HS-27A (cell line): Measurements from ENCODE around the gene CDKN2A.
"Not testable (repeated sequence)": the region's sequence is repeated elsewhere in the genome, so short reads cannot be mapped to it uniquely, and the experiment has no call there.

Experiments used
- DNase-seq: peaks from one replicate; pipeline ENCODE4 v3.0.0-alpha.2; 2012; ENCODE audit warnings: low read depth, missing footprints

The CDKN2A gene

DNA sequence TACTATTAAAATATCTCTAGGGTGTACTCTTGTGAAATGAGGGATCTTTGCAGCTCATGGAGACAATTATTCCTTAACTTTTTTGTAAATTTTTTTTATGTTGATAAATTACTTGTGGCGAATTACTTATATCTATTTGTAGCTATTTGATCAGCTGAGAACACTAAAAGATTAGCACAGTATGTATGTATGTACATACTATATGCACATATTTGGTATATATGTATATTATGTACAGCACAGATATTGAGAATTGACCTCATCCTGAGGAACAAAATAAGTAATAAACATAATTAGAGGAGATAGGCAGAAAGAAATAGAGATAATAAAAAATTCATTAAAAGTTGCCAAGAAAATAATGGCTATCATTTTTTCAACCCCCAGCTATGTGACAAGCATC lies 11.8 kb downstream of the CDKN2A start:
- no peak for DNase-seq

DNA sequence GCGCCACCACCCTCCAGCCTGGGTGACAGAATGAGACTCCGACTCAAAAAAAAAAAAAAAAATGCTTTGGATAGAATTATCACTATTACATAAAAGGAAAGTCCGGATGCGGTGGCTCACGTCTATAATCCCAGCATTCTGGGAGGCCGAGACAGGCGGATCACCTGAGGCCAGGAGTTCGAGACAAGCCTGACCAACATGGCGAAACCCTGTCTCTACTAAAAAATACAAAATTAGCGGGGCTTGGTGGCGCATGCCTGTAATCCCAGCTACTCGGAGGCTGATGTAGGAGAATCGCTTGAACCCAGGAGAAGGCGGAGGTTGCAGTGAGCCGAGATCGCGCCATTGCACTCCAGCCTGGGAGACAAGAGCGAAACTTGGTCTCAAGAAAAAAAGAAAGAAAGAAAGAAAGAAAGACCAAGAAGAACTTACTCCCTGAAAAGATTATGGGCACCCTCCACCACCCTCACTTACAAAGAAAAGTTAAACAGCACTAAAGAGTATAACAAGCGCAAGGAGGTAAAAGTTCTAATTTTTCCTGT lies 17.8 kb downstream of the CDKN2A start:
- no peak for DNase-seq

DNA sequence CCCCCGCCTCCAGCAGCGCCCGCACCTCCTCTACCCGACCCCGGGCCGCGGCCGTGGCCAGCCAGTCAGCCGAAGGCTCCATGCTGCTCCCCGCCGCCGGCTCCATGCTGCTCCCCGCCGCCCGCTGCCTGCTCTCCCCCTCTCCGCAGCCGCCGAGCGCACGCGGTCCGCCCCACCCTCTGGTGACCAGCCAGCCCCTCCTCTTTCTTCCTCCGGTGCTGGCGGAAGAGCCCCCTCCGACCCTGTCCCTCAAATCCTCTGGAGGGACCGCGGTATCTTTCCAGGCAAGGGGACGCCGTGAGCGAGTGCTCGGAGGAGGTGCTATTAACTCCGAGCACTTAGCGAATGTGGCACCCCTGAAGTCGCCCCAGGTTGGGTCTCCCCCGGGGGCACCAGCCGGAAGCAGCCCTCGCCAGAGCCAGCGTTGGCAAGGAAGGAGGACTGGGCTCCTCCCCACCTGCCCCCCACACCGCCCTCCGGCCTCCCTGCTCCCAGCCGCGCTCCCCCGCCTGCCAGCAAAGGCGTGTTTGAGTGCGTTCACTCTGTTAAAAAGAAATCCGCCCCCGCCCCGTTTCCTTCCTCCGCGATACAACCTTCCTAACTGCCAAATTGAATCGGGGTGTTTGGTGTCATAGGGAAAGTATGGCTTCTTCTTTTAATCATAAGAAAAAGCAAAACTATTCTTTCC lies 19.3 kb downstream of the CDKN2A start:
- DNase-seq = no peak

DNA sequence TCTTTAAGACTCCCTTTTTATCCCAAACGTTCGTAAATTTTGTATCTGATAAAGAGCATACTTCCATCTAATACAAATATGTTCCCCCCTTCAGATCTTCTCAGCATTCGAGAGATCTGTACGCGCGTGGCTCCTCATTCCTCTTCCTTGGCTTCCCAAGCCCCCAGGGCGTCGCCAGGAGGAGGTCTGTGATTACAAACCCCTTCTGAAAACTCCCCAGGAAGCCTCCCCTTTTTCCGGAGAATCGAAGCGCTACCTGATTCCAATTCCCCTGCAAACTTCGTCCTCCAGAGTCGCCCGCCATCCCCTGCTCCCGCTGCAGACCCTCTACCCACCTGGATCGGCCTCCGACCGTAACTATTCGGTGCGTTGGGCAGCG lies 19.9 kb downstream of the CDKN2A start:
- DNase-seq = no peak

DNA sequence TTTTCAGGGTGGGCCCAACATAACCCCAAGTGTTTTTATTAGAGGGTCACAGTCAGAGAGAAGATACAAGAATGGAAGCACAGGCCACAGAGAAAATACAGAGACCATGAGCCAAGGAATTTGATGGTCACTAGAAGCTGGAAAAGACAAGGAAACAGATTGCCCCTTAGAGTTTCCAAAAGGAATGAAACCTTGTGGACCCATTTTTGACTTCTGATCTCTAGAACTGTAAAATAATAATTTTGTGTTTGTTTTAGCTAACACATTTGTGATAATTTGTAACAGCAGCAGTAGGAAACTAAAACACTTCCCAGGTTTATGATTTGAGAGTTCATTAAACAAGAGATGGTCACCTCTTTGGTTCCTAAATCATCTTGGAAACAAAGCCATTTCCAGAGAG lies 21.8 kb downstream of the CDKN2A start:
- DNase-seq = no peak

DNA sequence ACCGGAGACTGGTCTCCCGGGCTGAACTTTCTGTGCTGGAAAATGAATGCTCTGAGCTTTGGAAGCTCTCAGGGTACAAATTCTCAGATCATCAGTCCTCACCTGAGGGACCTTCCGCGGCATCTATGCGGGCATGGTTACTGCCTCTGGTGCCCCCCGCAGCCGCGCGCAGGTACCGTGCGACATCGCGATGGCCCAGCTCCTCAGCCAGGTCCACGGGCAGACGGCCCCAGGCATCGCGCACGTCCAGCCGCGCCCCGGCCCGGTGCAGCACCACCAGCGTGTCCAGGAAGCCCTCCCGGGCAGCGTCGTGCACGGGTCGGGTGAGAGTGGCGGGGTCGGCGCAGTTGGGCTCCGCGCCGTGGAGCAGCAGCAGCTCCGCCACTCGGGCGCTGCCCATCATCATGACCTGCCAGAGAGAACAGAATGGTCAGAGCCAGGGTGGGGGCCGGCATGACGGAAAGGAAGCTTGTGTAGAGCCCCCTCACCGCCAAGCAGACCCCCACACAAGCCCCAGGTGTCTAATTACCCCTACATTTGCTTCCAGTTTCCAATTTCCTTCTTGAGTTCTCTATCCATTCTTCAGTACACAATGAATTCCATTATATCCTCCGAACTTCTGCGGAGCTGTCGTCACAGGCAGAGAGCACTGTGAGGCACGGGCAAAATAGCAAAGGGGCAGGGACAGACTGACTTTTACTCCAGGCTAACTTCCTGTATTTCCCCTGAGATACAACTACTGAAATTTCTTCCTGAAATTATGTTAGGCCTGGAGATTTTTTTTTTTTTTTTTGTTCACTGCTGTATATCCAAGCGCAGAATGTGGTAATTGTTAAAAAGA lies 23.2 kb downstream of the CDKN2A start:
- no peak for DNase-seq

DNA sequence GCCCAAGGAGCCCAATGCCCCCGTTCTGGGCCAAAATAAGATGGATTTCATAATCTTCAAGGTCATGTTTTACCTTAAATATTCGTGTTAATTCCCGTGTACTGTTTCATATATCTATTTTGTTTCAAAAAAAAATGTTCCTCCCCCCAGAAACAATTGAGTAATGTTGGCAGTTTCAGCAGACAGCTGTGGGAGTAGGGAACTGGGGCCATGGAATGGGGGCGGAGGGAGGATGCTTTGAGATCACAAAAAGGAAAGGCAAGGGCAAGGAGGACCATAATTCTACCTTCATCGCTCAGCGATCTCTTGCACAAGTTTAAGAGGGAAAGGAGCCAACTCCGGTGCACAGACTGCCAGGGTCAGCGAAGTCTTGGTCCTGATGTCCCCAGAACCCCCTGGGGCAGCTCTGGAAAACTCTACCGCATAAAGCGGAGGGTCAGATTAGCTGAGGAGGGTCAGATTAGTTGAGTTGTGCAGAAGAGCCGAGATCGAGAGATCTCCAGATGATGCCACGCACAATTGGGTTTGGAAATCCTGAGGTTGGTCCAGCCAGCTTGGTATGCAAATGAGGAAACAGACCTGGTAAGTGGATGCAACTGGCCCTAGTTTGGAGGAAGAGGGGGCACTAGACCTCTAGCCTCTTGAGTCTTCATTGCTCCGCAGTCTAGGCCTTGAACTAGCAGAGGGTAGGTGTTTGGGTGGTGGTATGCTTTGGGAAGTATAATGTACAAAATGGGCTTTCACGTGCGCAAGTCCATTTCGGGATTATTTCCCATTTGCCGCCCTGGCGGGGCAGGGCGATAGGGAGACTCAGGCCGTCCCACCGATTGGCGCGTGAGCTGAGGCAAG lies 24.0 kb downstream of the CDKN2A start:
- DNase-seq = no peak

DNA sequence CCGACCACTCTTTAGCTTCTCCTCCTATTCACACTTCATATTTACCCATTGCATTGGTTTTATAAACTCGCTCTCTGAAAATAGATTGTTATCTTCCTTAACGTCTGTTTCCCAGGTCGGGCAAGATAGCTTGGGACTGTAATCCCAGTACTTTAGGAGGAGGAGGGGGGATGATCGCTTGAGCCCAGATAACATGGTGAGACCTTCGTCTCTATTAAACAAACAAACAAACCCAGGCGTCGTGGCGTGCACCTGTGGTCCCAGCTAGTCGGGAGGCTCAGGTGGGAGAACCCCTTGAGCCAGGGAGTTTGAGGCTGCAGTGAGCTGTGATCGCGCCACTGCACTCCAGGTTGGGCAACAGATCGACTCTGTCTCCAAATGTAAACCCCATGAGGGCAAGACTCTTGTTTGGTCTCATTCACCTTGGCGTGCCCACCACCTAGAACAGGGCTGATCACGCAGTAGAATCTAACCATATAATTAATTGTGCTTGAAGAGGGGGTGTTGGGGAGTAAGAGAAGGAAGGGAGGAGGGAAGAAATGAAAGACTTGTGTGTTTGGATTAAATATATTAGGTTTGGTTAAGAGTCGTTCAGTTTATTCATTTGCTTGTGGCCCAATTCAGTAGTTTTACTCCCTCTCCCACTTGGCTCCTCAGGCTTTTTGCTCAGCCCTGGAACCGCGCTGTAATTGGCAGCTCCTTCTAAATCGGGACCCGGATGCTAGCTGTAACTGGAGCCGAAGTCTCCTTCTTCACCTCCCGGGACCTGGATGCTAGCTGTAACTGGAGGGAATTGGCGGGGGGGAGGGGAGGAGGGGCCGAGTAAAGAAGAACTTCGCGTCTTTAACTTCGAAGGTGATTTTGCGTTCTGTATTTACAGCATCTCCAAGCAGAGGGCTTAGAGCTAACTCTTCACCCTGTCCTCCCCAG lies 24.9 kb downstream of the CDKN2A start:
- DNase-seq = no peak

DNA sequence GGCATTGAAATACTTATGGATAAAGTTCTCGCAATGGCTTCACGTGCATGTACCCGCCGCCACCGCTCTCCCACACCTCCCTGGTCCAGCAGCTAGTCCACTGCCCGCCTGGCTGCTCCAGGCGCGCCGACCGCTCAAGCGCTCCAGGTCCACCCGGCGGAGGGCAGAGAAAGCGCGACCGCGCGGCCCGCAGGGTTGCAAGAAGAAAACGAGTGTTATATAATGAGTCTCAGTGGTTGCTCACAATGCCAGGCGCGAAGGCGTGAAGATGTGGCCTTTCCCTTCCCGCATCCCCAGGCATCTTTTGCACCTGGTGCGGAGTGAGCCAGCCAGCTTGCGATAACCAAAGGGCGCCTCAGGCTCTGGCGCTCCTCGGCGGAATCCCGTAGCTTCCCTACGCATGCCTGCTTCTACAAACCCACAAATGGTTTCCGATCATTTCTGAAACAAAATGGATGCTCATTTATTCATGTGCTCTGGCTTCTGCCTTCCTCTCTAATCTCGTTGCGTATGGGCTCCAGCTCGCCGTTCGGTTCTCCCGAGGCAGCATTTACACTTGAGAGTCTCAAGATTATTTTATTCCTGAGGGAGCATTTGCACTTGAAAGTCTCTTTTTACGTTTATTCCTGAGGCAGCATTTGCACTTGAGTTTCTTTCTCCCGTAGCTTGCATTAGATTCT lies 25.7 kb downstream of the CDKN2A start:
- no peak for DNase-seq

DNA sequence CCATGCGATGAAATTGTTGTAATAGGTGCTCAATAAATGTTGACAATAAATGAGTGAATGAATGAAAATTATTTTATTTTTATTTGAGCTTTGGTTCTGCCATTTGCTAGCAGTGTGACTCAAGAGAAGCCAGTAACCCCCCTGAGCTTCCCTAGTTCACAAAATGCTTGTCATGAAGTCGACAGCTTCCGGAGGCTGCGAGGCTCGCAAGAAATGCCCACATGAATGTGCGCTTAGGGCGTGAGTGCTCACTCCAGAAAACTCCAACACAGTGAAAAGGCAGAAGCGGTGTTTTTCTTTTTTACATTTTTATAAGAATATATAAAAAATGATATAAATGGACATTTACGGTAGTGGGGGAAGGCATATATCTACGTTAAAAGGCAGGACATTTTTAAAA lies 26.5 kb downstream of the CDKN2A start:
- no peak for DNase-seq

DNA sequence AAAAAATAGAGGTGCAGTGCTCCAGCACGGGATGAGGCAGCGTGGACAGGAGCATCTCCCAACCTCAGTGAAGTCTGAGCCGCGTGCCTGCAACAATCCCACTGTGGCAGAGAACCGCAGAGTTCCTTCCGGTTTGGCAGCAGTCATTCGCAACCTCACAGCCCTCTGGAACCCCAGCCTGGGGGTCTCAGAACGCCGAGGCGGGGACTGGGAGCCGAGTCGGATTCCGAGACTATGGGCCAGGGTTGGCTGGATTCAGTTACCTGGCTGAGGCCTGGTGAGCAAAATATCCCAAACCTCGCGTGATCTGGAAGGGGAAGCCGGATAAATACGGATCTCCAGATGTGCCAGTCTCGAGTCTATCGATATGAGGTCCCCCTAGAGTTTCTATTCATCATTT lies 27.0 kb downstream of the CDKN2A start:
- DNase-seq = no peak

DNA sequence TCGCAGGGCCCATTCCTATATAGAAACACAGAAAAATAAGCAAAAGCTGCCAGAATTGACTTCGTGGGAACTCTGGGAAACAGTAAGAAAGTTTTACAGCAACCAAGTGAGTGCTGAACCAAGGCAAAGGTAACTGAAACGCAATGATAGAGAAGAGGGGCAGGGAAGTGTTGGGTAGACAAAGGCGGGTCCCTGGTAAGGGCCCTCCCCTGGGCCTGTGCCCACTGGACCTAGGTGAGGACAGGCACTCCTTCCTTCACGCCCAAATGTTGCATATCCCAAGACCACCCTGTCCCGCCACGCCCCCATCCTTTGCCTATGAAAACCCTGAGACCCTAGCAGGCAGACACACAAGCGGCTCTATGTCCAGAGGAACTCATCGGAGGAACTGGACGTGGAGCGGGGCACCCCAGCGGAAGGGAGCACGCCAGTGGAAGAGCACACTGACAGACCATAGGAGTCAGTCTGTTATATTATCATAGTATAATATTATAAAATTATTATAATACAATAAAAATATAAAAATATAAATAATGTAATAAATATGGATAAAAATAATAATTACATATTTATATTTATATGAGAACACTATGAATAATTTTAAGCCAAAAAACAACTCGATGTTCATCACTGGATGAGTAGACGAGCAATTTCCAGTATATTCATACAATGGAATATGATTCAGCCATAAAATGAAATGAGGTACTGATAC lies 27.9 kb downstream of the CDKN2A start:
- no peak for DNase-seq

DNA sequence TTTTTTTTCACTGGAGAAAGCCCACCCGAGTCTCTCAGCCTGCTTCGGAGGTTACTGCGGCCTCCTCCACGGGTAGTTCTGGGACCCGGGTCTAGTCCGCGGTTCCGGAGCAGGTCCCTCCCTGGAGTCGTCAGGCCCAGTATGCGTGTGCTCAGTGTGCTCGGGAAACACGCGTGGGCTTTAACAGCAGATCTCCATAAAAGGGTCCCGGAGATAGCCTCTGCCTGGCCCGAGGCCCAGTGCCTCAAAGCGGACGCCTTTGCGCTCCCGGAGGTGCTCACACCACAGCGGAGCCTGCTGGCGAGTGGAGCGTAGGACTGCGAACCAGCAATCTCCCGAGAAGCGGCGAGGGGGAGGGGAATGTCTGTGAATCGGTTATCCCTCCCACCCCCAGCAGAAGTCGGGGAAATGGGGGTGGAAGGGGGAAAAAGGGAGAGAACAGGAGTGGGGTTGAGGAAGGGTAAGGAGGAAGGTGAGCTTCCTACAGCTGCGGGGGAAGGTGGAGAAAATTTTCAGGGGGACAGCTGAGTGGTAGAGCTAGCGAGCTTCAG lies 28.7 kb downstream of the CDKN2A start:
- no peak for DNase-seq

DNA sequence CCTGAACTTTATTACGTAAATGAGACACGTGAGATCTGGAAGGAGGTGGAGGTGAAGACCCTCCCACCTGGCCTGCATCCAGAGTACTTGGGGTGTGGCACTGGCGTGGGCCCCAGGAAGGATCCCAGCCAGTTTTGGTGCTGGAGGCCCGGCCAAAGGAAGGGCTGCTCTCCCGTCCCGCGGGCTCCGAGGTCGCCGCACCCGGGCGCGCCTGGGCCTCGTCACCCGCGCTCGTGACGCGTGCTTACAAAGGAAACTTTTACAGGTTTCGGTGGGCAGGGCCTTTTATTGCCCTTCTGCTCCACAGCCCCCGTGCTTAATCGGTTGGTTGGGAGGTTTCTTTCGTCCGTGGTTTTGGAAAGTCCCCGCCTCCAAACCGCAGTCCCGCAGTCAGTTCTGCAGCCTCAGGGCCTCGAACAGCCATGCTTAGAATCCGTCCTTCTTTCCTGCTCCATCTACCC lies 29.2 kb downstream of the CDKN2A start:
- DNase-seq = no peak

DNA sequence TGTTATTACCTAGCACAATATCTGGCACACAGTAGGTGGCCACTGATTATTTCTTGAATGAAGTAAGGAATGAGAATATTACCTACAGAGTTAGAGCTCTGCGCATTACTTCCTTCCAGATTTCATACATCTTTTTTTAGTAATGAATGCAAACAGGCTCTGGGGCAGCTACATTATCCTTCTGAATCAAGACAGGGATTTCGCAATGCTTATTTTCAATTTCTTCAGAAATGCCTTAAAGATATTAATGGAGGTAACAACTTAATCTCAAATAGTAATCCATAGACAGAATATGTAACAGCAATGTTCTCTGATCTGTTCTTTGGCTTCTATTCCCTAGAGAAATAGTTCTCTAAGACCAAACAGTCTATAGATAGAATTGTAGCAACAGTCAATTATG lies 32.6 kb downstream of the CDKN2A start:
- DNase-seq = no peak

DNA sequence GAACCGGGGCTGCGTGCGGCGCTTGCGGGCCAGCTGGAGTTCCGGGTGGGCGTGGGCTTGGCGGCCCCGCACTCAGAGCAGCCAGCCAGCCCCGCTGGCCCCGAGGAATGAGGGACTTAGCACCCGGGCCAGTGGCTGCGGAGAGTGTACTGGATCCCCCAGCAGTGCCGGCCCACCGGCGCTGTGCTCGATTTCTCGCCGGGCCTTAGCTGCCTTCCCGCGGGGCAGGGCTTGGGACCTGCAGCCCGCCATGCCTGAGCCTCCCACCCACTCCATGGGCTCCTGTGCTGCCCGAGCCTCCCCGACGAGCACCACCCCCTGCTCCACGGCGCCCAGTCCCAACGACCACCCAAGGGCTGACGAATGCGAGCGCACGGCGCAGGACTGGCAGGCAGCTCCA lies 34.9 kb downstream of the CDKN2A start:
- DNase-seq = not testable (repeated sequence)

DNA sequence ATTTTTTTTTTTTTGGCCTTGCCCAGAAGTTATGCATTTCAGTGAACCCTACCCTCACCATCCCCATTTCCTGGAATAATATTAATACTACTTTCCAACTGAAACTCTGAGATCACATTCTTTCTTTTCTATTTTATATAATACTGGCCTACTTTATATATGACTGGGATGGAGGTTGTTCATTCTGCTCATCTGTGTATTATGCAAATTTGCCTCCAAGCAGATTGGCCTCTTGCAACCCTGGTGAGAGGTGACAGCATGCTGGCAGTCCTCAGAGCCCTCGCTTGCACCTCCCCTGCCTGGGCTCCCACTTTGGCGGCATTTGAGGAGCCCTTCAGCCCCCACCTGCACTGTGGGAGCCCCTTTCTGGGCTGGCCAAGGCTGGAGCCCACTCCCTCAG lies 35.4 kb downstream of the CDKN2A start:
- DNase-seq = no peak

DNA sequence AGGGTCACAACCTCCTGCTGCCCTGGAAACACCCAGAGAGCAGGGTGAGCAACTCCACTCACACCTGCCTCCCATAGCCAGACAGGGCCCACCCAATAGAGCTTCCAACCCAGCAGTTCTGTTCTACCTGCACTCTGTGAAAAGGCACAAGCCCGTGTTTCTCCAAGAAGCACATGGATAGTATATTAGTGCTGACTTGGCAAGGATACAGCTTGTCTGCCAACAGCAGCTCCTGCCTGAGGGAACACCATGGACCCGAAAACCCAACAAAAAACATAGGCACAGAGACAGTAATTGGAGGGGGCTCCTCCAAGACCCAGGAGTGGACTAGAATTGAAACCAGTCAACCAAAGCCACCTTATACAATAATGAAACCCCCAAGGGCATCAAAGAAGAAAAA lies 48.6 kb downstream of the CDKN2A start:
- DNase-seq = no peak

DNA sequence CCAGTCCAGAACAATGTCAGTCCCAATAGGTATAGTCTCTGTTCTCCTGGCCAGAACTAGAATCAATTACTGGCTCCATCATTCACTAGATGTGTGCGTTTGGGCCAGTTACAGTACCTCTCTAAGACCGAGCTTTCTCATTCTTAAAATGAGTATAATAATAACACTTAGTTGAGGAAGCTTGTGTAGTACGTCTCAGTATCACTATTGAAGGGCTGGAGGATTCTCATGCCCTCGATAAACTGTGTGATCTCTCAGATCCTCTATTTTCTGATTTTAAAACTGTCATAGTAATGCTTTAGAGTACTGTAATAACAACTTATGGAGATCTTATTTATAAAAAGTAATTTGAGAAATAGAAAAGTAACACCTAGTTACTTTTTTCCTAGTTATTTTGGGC lies 50.7 kb downstream of the CDKN2A start:
- DNase-seq = no peak
